ACHN (cell line): ENCODE measurements around the gene C1QC.
A peak's percentile ranks its signal among the peaks of the same experiment; 100 is the strongest.
"Not testable (repeated sequence)": the region's sequence is repeated elsewhere in the genome, so short reads cannot be mapped to it uniquely, and the experiment has no call there.

Experiments used
- DNase-seq: peaks from one replicate; pipeline ENCODE4 v3.0.0-alpha.2; 2015
- in situ Hi-C: cut with HindIII; loops from 2 replicates; pipeline ENCODE4 v1.10.0; 2017; ENCODE audit warnings: low sequenced_read_pairs, low pct_ligation_motif_present, low pct_unique_long_range_greater_than_20kb

The C1QC gene

GRCh38 chr1:22671999-22672398 is 28.6 kb downstream of the C1QC start:
- no peak for DNase-seq
- in situ Hi-C loops = no loop called here

GRCh38 chr1:22673486-22674409 is 30.3 kb downstream of the C1QC start:
- DNase-seq = peak; percentile 57
- in situ Hi-C loops = no loop called here

- in situ Hi-C loops = no loop called here
- DNase-seq = no peak
These were observed 30.9 kb downstream of the C1QC start for GRCh38 chr1:22674410-22674749.

- DNase-seq, in situ Hi-C loops: not testable (repeated sequence)
These were observed 32.7 kb downstream of the C1QC start for GRCh38 chr1:22676151-22676550.

- in situ Hi-C loops = no loop called here
- DNase-seq = no peak
These were observed 33.6 kb downstream of the C1QC start for GRCh38 chr1:22676916-22677583.

- DNase-seq = no peak
- in situ Hi-C loops = no loop called here
These were observed 34.8 kb downstream of the C1QC start for GRCh38 chr1:22677931-22678896.

GRCh38 chr1:22680726-22681125 is 37.3 kb downstream of the C1QC start:
- in situ Hi-C loops = no loop called here
- no peak for DNase-seq

- no peak for DNase-seq
- in situ Hi-C loops = no loop called here
These were observed 38.3 kb downstream of the C1QC start for GRCh38 chr1:22681556-22682276.

GRCh38 chr1:22683547-22683946 is 40.1 kb downstream of the C1QC start:
- in situ Hi-C loops = no loop called here
- no peak for DNase-seq

- in situ Hi-C loops = no loop called here
- no peak for DNase-seq
These were observed 42.2 kb downstream of the C1QC start for GRCh38 chr1:22685591-22686059.

GRCh38 chr1:22687191-22687590 is 43.8 kb downstream of the C1QC start:
- DNase-seq = no peak
- in situ Hi-C loops = no loop called here

GRCh38 chr1:22688466-22688865 is 45.0 kb downstream of the C1QC start:
- no peak for DNase-seq
- in situ Hi-C loops = no loop called here

- in situ Hi-C loops = no loop called here
- peak; percentile 95 for DNase-seq
These were observed 46.1 kb downstream of the C1QC start for GRCh38 chr1:22689505-22689904.

GRCh38 chr1:22691031-22691753 is 47.8 kb downstream of the C1QC start:
- in situ Hi-C loops = no loop called here
- DNase-seq = no peak

GRCh38 chr1:22694172-22694571 is 50.7 kb downstream of the C1QC start:
- in situ Hi-C loops = no loop called here

GRCh38 chr1:22696610-22697009 is 53.2 kb downstream of the C1QC start:
- in situ Hi-C loops = no loop called here

More at GRCh38 chr1:22694172-22694571, 50.7 kb downstream of the C1QC start:
- no peak for DNase-seq

More at GRCh38 chr1:22696610-22697009, 53.2 kb downstream of the C1QC start:
- no peak for DNase-seq
